GM19468 (cell line): ENCODE measurements around the gene IFTAP.
"Not testable (repeated sequence)": the region's sequence is repeated elsewhere in the genome, so short reads cannot be mapped to it uniquely, and the experiment has no call there.

Experiments
- ATAC-seq: cut with Tn5 transposase; IDR thresholded peaks from one replicate; pipeline ENCODE4 v1.9.1; 2021; ENCODE audit warnings: mild to moderate bottlenecking, moderate library complexity, moderate number of reproducible peaks; ENCODE audit not compliant: unreplicated experiment; ENCODE audit errors: extremely low read depth

The IFTAP gene

GRCh38 chr11:36628765-36629244 is 34.5 kb downstream of the IFTAP start:
- no peak for ATAC-seq

DNA sequence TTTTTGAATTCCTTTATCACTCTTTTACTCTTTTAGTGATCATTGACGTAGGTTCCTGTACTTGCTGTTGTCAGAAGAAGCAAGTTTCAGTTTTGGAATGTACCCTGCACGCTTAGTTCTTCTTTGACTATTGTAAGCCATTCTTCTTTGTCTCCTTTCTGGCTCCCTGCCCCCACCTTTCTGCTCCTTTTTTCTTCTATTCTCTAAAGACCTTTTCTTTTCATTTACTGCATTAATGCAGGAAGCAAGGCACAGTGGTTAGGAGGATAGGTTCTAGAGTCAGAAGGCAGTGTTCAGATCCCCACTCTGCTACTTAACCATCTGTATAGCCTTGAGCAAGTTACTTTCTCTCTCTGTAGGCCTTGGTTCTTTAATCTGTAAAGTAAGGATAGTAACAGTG is 37.5 kb downstream of the IFTAP start:
- ATAC-seq = no peak

DNA sequence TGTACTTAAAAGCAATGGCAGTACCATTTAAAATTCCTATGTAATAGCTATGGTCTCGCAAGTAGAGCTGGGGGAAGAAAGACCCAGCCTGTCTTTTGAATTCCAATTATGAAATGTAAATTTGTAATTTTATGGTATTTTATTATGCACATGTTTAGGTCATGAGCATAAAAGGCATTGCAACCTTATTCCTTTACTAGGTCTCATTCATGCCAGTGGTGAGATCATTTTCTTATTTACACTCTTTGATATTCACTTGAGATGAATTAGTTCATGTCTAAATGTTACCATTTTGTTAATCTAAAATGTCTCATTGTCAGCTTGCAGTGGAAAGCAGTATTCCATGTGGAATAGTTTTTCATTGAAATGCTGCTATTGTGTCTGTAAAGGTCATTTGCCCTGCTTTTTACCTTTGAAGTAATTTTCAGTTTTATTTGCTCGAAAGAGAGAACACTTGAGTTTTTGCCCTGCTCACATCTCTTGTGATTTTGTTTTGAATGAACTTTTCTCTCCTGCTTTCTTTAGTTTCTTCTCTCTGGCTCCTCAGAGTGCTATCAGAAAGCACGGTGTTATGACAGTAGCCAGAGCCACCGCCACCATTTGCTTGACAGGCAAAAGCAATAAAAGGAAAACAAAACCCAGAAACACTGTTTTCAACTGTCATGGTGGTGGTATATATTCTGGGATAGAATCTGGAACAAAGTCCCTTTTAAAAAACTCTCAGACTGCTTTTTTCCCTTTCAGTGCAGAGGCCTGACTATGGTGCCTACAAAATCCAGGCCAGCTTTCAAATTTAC is 41.0 kb downstream of the IFTAP start:
- no peak for ATAC-seq

DNA sequence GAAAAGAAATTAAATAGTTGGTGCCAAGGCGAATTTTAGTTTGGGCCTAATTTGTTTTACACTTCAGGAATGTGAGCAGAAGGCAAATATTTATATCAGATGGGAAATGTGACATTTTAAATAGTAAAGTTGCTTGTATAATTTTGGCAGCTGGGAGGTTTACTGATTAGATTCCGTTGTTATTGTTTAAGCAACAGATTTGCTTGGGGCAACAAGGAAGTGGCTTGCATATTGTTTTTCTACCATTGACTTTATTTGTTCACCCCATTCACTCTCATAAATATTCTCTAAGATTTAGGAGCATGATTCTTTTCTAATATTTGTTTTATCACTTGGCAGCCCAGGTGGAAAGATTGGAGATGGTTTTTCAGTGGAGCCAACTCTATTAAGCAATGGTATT is 44.3 kb downstream of the IFTAP start:
- ATAC-seq = no peak

DNA sequence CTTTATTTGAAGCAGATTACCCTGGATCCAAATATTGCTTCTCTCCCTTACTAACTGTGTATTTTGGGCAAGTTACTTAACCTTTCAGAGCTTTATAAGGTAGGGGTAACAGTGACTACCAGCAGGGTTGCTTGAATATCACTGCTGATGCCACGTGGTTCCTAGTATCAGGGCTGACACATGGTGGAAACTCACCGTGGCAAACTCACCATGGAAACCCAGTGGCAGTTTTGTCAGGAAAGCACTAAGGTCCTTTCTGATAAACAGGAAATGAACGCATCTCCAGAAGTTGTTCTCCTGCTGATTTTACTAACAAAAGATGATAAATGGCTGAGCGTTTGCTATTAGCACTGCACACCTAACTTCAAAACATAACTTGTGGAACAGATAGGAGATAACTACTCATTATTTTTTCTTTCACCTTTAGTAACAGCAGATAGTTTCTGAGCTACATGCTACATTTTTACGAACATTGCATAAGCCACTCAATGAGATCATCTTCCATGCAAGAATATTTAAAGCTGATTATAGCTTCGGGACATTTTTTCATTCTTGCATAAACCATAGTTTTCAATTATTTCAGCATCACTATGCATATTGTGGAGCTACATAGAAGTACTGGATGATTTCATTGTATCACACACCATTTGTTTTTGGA is 63.4 kb downstream of the IFTAP start:
- no peak for ATAC-seq

- ATAC-seq = not testable (repeated sequence)
These were observed 67.1 kb downstream of the IFTAP start for GRCh38 chr11:36661359-36661758.

DNA sequence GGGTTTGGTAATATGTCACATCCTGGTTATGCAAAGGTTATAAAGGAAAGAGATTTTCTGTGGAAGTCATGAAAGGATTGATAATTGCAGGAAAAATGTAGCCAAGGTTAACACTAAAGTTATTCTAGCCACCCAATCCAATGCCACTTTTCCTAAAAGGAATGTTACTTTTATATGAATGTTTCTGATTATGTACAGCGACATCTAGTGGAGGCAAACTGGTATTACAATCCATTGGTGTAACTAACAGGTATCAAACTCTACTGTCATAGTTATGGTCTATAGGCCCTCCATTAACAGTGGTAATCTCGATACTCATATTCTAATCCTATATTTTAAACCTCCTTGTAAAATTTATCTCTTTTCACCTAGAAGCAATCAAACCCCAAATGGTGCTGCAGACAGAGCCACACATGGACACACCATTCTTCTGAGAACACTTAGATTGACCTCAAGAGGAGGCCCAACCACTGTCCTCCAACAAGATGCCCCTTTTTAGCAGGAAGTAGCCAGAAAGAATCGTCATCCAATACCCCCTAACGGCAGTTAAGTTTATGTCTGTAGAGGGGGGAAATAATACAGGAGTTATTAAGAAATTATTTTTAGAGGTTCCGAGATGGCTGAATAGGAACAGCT is 78.6 kb downstream of the IFTAP start:
- no peak for ATAC-seq

DNA sequence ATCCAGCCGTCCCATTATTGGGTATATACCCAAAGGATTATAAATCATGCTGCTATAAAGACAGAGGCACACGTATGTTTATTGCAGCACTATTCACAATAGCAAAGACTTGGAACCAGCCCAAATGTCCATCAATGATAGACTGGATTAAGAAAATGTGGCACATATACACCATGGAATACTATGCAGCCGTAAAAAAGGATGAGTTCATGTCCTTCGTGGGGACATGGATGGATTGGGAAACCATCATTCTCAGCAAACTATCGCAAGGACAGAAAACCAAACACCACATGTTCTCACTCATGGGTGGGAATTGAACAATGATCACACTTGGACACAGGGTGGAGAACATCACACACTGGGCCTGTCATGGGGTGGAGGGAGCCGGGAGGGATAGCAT is 85.2 kb downstream of the IFTAP start:
- ATAC-seq = not testable (repeated sequence)

DNA sequence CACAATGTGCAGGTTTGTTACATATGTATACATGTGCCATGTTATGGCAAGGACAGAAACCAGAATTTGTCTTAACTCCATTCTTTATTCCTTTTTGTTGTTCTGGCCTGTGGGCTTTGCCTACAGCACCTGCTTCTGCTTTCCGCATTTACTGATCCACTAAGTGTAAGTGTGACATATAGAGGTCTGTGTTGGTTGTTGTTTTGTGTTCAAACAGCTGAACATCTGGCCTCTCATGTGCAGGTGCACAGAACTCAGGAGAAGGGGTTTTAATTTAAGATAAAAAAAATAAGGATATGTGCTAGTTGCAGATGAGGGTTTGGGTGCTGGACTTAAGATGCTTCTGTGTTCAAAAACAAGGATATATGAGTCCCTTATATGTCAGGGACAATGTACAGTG is 89.5 kb downstream of the IFTAP start:
- ATAC-seq = no peak

DNA sequence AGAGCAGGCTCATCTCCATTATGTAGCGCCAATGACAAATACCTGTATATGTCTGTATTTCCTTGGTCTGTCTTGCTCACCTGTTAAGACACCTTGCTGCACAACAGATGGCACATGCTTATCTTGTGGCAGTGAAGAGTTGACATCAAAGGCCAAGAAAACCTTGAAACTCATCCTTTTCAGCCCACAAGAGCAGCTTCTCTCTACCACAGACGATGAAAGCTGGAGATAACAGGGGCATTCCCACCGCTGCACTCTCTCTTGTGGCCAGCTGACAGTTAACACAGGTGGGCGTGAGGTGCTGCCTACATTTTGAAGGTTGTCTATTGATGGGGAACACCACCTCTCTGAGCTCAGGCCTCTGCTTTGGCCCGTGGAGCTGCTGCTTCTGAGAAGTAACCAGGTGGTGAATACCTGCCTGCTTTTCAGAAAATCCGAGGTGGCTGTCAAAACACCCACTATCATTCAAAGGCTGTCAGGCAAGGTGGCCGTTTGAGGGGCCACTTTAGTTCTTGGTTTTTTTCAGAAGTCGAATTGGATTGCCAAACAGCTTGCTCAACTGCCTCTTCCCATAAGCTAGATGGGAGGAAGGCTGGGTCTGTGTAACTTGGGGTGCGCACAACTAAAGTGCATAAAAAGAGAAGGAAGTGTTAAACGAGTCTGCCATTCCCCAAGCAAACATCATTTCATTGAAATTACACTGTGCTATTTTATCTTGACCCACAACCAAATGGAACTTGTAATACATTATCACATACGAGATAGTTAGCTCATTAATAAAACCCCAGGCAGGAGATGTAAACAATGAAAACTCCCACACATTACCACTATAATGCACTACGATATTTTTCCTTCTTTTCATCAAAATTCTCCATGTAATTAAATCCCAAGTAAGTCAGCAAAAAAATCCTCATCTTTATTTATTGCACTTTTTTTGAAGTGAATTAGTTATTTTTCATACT is 90.8 kb downstream of the IFTAP start:
- no peak for ATAC-seq

DNA sequence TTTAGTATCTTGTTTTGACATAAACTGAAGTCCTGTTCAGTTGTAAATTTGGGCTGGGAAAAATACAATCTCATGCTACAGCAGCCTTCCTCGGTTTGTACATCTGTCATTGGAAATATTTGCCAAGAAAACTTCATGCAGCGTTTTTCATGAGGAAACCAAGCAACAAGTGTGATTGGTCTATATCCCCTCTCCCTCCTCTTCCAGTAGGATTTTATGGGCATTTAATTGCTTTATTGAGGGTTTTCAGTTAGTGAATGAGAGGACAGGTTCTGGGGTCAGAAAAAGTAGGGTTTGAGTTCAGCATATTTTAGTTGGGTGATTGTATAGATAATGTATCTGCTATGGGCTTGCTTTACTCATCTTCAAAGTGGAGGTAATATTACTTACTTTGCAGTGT is 93.8 kb downstream of the IFTAP start:
- no peak for ATAC-seq

- ATAC-seq = no peak
These were observed 94.4 kb downstream of the IFTAP start for GRCh38 chr11:36688571-36689291.

- ATAC-seq = no peak
These were observed 95.1 kb downstream of the IFTAP start for GRCh38 chr11:36689442-36689841.

DNA sequence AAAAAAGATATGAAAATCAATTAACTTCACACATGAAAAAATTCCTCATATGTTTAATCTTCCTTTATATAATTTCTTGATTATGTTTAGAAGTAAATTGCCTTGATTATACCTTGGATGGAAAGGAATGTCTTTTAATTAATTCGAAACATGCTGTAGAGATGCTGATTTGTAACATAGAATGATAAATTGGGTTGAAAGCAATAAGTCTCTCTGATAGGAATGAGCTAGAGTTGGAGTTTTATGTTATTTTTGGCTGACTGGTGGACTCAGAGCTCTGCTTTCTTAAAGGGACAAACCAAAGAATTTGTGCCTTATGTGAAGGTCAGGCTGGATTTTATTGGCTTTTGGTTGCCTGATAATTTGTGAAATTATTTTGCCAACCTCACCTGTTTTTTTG is 98.4 kb downstream of the IFTAP start:
- ATAC-seq = no peak

DNA sequence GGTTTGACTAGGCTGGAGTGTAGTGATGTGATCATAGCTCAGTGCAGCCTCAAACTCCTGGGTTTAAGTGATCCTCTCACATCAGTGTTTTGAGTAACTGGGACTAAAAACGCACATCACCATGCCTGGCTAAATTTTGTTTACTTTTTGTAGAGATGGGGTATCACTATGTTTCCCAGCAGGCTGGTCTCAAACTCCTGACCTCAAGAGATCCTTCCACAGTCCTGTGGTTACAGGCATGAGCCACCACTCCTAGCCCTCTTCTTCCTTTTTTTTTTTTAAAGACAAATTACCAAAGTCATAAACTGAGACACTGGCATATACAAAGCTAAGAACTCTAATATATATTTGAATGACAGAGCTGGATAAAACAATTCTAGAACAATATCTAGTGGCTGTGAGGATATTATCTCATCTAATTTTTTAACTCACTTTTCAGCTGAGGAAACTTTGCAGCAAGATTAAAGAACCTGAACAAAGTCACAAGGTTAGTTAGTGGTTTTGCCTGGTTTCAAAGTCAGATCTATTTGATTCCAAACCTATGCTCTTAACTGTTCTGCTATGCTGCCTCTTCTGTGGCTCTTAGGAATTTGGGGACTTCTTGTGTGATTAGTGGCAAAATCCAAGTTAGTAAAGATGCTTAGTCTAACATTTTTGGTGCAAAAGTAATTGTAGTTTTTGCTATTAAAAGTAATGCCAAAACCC is 99.0 kb downstream of the IFTAP start:
- ATAC-seq = no peak

DNA sequence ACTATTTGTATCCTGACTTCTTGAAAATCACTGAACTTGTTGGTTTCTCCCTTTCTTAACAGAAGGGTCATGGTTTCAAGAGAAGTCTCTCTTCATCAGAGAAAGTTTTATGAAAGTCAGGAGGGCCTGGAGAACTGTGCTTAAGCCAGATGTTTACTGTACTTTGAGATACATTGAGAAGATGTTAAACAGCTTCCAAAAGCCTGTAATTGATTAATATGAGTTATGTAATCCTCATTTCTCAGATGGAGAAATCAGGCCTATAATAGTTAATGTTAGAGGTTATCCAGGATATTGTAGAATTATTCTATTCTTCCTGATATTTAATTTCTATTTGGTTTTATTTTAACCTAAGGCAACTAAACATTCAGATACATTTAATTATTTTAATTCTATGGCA is 100.8 kb downstream of the IFTAP start:
- no peak for ATAC-seq

DNA sequence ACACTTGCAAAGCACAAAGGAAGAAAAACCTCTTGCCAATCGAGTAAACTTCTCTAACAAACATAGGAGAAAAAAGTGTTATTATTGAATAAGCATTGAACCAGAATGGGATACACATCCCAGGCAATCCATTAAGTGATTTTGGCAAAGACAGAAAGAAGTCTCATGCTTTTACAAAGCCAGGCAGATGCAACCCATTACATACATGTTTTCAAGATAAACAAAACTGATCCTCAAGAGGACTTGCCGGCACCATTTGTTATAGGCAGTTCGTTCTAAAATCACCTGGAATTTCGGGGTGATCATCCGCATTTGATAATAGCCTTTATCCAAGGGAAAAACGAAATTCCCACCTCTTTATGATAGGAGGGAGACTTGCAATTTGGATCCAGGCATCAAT is 101.3 kb downstream of the IFTAP start:
- no peak for ATAC-seq

DNA sequence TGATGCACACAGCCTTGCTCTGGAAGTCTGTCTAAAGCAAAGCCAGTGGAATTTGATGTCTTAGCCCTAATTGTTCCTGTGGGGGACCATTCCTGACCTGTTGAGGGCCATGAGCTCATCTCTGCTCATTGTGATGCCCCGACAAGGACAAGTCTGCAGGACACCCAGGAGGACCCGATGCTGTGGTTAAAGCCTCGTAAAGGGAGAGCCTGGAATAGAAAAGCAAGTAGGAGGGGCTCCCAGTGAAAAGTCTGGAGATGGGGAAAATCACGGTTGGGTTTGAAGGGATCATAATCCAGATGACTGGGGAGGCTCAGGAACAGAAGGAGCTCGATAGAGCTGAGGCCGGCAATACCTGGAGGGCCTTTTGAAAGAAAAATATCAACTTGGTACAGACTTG is 102.2 kb downstream of the IFTAP start:
- ATAC-seq = no peak

DNA sequence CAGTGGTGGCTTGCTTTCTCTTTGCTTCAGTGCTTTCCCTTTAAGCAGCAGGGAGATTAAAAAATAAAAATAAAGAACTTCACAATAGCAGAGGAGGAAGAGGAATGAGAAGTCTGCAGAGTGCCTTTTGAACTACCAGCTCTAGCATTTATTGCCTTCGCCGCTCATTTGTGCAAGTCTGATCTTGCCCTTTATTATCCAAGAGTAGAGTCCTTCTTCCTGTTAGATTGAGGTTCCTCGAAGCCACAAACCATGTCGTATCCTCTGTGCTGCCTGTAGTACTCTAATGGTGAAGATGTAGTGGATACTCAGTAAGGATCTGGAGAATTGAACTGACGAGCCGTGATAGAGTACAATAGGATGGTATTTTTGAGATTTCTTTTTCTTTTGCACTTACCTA is 105.0 kb downstream of the IFTAP start:
- no peak for ATAC-seq
